GM19468 (cell line): Measurements from ENCODE around the gene DHRS3.

Experiments used
- ATAC-seq: cut with Tn5 transposase; IDR thresholded peaks from one replicate; pipeline ENCODE4 v1.9.1; 2021; ENCODE audit warnings: mild to moderate bottlenecking, moderate library complexity, moderate number of reproducible peaks; ENCODE audit not compliant: unreplicated experiment; ENCODE audit errors: extremely low read depth

DHRS3 gene

GRCh38 chr1:12600880-12601633, 17.0 kb downstream of the DHRS3 start:
- ATAC-seq = no peak

- no peak for ATAC-seq
These were observed 17.7 kb downstream of the DHRS3 start for GRCh38 chr1:12600335-12600734.

- no peak for ATAC-seq
These were observed 18.4 kb downstream of the DHRS3 start for GRCh38 chr1:12599657-12600056.

- no peak for ATAC-seq
These were observed 19.0 kb downstream of the DHRS3 start for GRCh38 chr1:12598974-12599373.

- ATAC-seq = no peak
These were observed 20.2 kb downstream of the DHRS3 start for GRCh38 chr1:12597792-12598191.

- no peak for ATAC-seq
These were observed 21.8 kb downstream of the DHRS3 start for GRCh38 chr1:12596007-12596821.

GRCh38 chr1:12595757-12596006, 22.3 kb downstream of the DHRS3 start:
- ATAC-seq = no peak

- no peak for ATAC-seq
These were observed 22.8 kb downstream of the DHRS3 start for GRCh38 chr1:12594966-12595756.

GRCh38 chr1:12594490-12594889, 23.5 kb downstream of the DHRS3 start:
- no peak for ATAC-seq

GRCh38 chr1:12593621-12594066, 24.4 kb downstream of the DHRS3 start:
- no peak for ATAC-seq

- no peak for ATAC-seq
These were observed 25.5 kb downstream of the DHRS3 start for GRCh38 chr1:12592496-12592895.

- ATAC-seq = no peak
These were observed 26.6 kb downstream of the DHRS3 start for GRCh38 chr1:12591267-12591938.

- no peak for ATAC-seq
These were observed 29.3 kb downstream of the DHRS3 start for GRCh38 chr1:12588695-12589094.

- no peak for ATAC-seq
These were observed 29.9 kb downstream of the DHRS3 start for GRCh38 chr1:12587981-12588640.

GRCh38 chr1:12585951-12586942, 31.8 kb downstream of the DHRS3 start:
- no peak for ATAC-seq

- ATAC-seq = no peak
These were observed 32.5 kb downstream of the DHRS3 start for GRCh38 chr1:12585536-12585935.

- ATAC-seq = no peak
These were observed 33.0 kb downstream of the DHRS3 start for GRCh38 chr1:12584900-12585525.

GRCh38 chr1:12583484-12583883, 34.5 kb downstream of the DHRS3 start:
- ATAC-seq = no peak
